Ishikawa (cell line): Measurements from ENCODE around the gene BABAM1.

Experiments
- CEBPB ChIP-seq: IDR thresholded peaks from 2 replicates; pipeline ENCODE4 v1.6.1; 2012
- CREB1 ChIP-seq: IDR thresholded peaks from 2 replicates; pipeline ENCODE4 v1.6.1; 2012; ENCODE audit warnings: low read depth
- EGR1 ChIP-seq: IDR thresholded peaks from 2 replicates; pipeline ENCODE4 v1.6.1; 2012
- EP300 ChIP-seq: IDR thresholded peaks from 2 replicates; pipeline ENCODE4 v1.6.1; 2012; ENCODE audit warnings: borderline replicate concordance
- FOXM1 ChIP-seq: IDR thresholded peaks from 2 replicates; pipeline ENCODE4 v1.6.1; 2012; ENCODE audit warnings: low read depth, borderline replicate concordance
- NFIC ChIP-seq: IDR thresholded peaks from 2 replicates; pipeline ENCODE4 v1.6.1; 2012
- RAD21 ChIP-seq: IDR thresholded peaks from 2 replicates; pipeline ENCODE4 v1.6.1; 2012; ENCODE audit warnings: low read depth
- REST ChIP-seq: IDR thresholded peaks from 2 replicates; pipeline ENCODE4 v1.6.1; 2012; ENCODE audit warnings: low read depth, mild to moderate bottlenecking
- TAF1 ChIP-seq: IDR thresholded peaks from 2 replicates; pipeline ENCODE4 v1.6.1; 2012; ENCODE audit warnings: low read depth, mild to moderate bottlenecking
- TEAD4 ChIP-seq: IDR thresholded peaks from 2 replicates; pipeline ENCODE4 v1.6.1; 2012
- USF1 ChIP-seq: IDR thresholded peaks from 2 replicates; pipeline ENCODE4 v1.6.1; 2012
- YY1 ChIP-seq: IDR thresholded peaks from 2 replicates; pipeline ENCODE4 v1.6.1; 2012; ENCODE audit warnings: low read depth

- TF ChIP-seq EGR1 (no peak), YY1 (no peak), NFIC (no peak), EP300 (no peak), CEBPB (no peak), RAD21 (no peak), REST (no peak), TEAD4 (no peak), FOXM1 (no peak), TAF1 (no peak), USF1 (no peak), CREB1 (no peak)
These were observed 32.3 kb upstream of the BABAM1 start for GRCh38 chr19:17234911-17235299.
